ENCODE results near the gene KRTAP10-3. TPM values are rescaled to one million over a fixed set of nuclear protein-coding genes. Genes with fewer than 3 reads are reported as not detected.

KRTAP10-3 gene
- total RNA-seq, 1 experiment from 2014 or later = not detected

GRCh38 chr21:44578371-44579055, 19.9 kb upstream of the KRTAP10-3 start:
- POLR2A ChIA-PET = no interaction called here

More at GRCh38 chr21:44578371-44579055, 19.9 kb upstream of the KRTAP10-3 start:
- CTCF ChIA-PET = no interaction called here
- Histone ChIP-seq H3K36me3 (ENCODE audit: control insufficient read depth in 1 of 2, insufficient read depth in 2 of 2, low read length in 2 of 2) (no peaks in the 10 kb centered on the region), H3K4me1 (ENCODE audit: control insufficient read depth in 1 of 2, insufficient read depth in 2 of 2, low read length in 2 of 2) (peaks cover 0 to 3% of the 10 kb centered on the region in 2 experiments; a peak in 1 of 4 replicates), H3K27me3 (ENCODE audit: insufficient read depth, low read length) (no peaks in the 10 kb centered on the region), H3K79me2 (ENCODE audit: insufficient read depth, low read length) (no peaks in the 10 kb centered on the region), H3K9me3 (ENCODE audit: control insufficient read depth in 1 of 2, insufficient read depth in 1 of 2, low read depth in 1 of 2, low read length in 2 of 2) (peaks cover 0 to 4% of the 10 kb centered on the region in 2 experiments; a peak in 2 of 4 replicates), H4K20me1 (ENCODE audit: insufficient read depth) (no peaks in the 10 kb centered on the region), H2AFZ (ENCODE audit: low read depth, low read length, poor library complexity, severe bottlenecking) (no peak overlapping the region), H3K27ac (ENCODE audit: low read depth, low read length) (no peak overlapping the region), H3K4me3 (replicated peaks in 1 of 2; ENCODE audit: low read depth in 1 of 2, low read length in 2 of 2) (no peak overlapping the region), H3K4me2 (ENCODE audit: low read length) (no peak overlapping the region), H3K9me2 (ENCODE audit: insufficient read depth) (no peaks in the 10 kb centered on the region), H3K9ac (ENCODE audit: low read length) (no peak overlapping the region)
- intact Hi-C loops (cut with micrococcal nuclease) = no loop called here
- no TSS peak for BruUV-seq (replicated peaks)
- no peak for DNase-seq (ENCODE audit: low read depth, low spot score)
- no peak for TF ChIP-seq FOSL1 (IDR thresholded peaks at IDR 0.05; ENCODE audit: low read depth)
- no peak for TF ChIP-seq TCF7L2 (IDR thresholded peaks at IDR 0.05; ENCODE audit: borderline replicate concordance, extremely low read depth, insufficient read depth, insufficient read length)
- TF ChIP-seq JUND (IDR thresholded peaks at IDR 0.05) = no peak
- TF ChIP-seq EZH2 (IDR thresholded peaks at IDR 0.05) = no peak
- no peak for TF ChIP-seq EZH2phosphoT487 (IDR thresholded peaks at IDR 0.05; ENCODE audit: borderline replicate concordance)
- TF ChIP-seq SRF (IDR thresholded peaks at IDR 0.05; ENCODE audit: low read depth) = no peak
- TF ChIP-seq POLR2AphosphoS5 (IDR thresholded peaks at IDR 0.05; ENCODE audit: low read depth, low read length) = no peak
- TF ChIP-seq SIN3A (IDR thresholded peaks at IDR 0.05; ENCODE audit: low read depth) = no peak
- TF ChIP-seq RAD21 (IDR thresholded peaks at IDR 0.05; ENCODE audit: low read depth) = no peak
- no peak for TF ChIP-seq CTCF (IDR thresholded peaks at IDR 0.05 in 2 of 3, conservative IDR thresholded peaks at IDR 0.05 in 1 of 3; ENCODE audit: borderline replicate concordance in 1 of 3, insufficient read depth in 1 of 3, low read depth in 2 of 3, low read length in 2 of 3)
- no peak for TF ChIP-seq CBX3 (IDR thresholded peaks at IDR 0.05; ENCODE audit: low read depth)
- TF ChIP-seq ELF1 (IDR thresholded peaks at IDR 0.05; ENCODE audit: borderline replicate concordance, low read depth) = no peak
- no peak for ATAC-seq
- RAD21 ChIA-PET (ENCODE audit: low non-redundant PET in 1 of 2, low total read pairs in 2 of 2, uncharacterized antibody in 2 of 2, unreplicated experiment in 2 of 2) = no interaction called here
